Daoy (cell line): ENCODE measurements around the gene RSPRY1. TPM values are rescaled to one million over a fixed set of nuclear protein-coding genes. Genes with fewer than 3 reads are reported as not detected.
A peak's percentile ranks its signal among the peaks of the same experiment; 100 is the strongest.
"Not testable (repeated sequence)": the region's sequence is repeated elsewhere in the genome, so short reads cannot be mapped to it uniquely, and the experiment has no call there.

Source experiments
- DNase-seq: peaks from one replicate; pipeline ENCODE4 v3.0.0-alpha.2; 2015; ENCODE audit warnings: low read depth
- total RNA-seq: library from RNA; depleted of rRNA; stranded (reverse); fragments of >200 nt; shearing (Covaris generic); gene quantifications from 2 replicates; pipeline ENCODE4 v1.2.3, GENCODE V29; 2014

Gene RSPRY1
- total RNA-seq, 1 experiment from 2014 or later = 32.2 TPM

DNA sequence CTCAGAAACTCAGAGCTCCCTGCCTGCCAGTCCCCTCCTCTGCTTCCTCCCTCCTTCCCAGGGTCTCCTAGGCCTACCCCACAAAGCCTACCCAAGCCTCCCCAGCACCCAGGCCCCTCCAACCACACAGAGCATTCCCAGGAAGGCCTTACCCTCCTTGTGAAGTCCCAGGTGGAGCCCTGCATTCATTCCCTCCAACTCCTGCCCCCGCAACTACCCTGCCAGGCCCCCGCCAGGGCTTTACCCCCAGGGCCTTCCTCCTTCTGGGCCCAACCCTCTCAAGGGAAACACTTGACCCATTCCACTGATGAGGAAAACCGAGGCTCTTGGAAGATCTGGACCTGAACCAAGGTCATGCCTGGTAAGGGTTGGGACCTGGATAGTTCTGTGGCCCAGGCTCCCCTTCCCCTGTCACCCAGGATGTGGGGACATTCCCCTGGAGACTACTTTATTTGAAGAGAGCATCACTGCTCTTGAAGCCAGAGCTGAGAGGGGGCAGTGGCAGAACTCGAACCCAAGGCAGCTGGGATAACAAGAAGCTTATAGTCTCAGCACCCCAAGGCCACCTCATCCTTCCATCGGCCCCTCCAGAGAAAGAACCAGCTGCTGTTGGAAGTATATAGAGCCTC is 85.9 kb downstream of the RSPRY1 start:
- DNase-seq = no peak

- no peak for DNase-seq
These were observed 87.2 kb downstream of the RSPRY1 start for GRCh38 chr16:57273359-57273758.

- no peak for DNase-seq
These were observed 87.7 kb downstream of the RSPRY1 start for GRCh38 chr16:57273826-57274225.

- DNase-seq = not testable (repeated sequence)
These were observed 89.8 kb downstream of the RSPRY1 start for GRCh38 chr16:57275946-57276345.

GRCh38 chr16:57276596-57276995 is 90.5 kb downstream of the RSPRY1 start:
- peak; percentile 39 for DNase-seq

GRCh38 chr16:57277586-57277985 is 91.5 kb downstream of the RSPRY1 start:
- peak; percentile 92 for DNase-seq

- DNase-seq = no peak
These were observed 92.4 kb downstream of the RSPRY1 start for GRCh38 chr16:57278494-57278893.

- DNase-seq = no peak
These were observed 93.9 kb downstream of the RSPRY1 start for GRCh38 chr16:57279780-57280638.

DNA sequence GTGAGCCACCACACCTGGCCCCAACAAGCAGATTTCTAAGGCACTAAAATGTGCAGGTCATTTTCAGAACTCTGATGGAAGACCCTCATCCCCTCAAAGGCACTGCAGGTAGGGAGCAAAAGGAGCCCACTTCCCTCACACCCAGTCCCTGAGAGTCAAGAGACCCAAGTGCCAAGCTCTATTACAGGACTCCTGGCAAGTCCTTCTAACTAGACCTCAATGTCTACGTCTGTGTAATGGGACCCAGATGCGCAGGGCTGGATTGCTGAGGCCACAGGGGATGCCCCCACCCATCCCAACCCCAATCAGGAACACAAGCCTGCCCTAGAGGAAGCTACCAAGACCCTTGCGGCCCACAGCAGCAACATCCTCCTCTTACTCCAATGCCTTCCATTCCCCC is 95.7 kb downstream of the RSPRY1 start:
- DNase-seq = no peak

DNA sequence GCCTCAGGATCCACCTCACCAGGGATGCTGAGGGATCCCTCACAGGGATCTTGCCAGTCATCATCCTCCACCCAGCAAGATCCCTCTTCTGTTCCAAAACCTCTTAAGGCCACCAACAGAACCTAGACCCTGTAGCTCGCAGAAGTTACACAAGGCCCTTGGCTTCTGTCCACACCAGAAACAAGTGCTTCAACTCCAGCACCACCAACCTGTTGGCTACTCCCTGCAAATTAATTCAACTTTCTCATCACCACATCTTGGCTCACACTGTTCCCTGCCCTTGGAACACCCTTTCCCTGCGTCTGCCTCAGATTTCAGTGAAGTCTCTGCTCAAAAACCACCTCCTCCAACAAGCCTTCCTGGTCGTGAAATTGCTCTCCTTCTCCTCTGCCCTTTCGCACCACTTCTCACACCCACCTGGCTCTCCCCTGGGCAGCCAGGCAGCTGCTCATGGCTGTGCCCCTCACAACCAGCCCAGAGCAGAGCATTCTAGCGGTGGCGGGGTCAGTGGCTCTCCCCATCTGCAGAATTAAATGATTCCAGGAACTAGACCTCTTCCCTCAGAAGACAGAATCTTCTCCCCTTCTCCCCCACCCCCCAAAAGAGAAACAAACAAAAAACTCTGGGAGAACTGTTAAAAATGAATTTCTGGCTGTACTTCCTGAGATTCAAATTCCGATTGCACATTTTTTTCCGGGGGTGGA is 96.5 kb downstream of the RSPRY1 start:
- DNase-seq = no peak

GRCh38 chr16:57283214-57283958 is 97.3 kb downstream of the RSPRY1 start:
- DNase-seq = no peak

DNA sequence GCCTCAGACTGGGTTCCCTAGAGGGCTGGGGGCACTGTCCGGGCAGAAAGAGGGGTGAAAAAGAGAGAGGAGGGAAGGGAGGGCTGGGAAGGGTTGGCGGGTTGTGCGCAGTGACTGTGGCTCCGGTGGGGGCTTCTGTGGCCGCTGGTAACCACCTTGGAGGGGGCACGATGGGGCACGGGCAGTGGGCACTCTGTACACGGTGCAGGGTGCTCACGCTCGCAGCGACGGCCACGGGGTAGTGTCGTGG is 97.8 kb downstream of the RSPRY1 start:
- no peak for DNase-seq

- DNase-seq = peak; percentile 37
These were observed 98.3 kb downstream of the RSPRY1 start, which contains the start of gene PLLP for GRCh38 chr16:57284209-57284951. PLLP (minus strand) TSS chr16:57284672; CDS start chr16:57284540, 132 bp downstream.

GRCh38 chr16:57284952-57285363 is 98.8 kb downstream of the RSPRY1 start:
- no peak for DNase-seq

DNA sequence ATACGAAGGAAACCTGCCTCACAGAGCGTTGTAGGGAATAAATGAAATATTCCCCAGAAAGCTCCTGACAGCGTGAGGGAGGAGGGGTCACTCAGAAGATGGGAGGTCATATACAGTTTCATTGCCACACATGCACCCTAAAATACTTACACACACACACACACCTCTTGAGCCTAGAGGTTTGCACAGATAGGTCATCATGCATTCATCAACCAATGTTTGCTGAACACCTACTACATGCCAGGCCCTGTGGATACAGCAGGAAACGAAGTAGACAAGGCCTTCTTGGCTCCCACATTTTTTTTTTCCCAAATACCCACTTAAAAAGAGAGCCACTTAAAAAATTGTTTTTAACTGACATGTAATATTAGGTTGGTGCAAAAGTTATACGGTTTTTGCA is 99.2 kb downstream of the RSPRY1 start:
- DNase-seq = no peak

DNA sequence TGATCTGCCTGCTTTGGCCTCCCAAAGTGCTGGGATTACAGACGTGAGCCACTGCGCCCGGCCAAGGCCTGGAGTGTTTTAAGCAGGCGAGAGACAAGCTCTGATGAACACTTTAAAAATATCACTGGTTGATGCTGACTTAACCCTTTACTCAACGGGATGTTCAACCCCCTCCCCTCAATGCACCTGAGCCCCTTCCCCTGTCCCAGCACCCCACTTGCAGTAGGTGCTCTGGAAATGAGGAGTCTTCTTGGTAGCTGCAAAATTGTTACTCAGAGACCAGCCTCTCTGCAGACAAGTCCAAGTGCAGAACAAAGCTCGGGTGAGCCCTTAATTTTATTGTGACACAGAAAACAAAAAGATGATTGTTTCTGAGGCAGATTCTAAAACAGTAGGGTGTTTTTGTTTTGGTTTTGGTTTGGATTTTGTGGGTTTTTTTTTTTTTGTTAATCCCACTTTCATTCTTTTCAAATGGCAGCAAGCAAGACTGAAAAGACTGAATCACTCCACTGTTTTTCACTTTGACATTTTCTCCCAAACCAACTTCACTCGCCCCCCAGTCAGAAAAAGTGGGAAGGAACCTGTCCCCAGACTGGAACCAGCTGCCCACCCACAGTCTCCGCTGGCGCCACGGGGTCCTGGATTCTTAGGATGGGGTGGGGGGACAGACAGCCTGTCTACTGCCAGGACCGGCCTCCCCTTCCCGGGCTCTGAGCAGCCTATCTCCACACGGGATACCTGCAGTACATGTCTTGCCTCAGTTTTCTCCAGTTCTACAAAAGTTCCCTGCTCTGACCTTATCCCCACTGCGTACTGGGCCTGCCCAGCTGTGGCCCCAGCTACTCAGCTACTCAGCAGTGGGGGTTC is 103.5 kb downstream of the RSPRY1 start:
- no peak for DNase-seq
